ES-I3 (cell line): Measurements from ENCODE around the gene FAM229A.

Experiments
- H3K36me3 ChIP-seq: 2 replicates; pipeline ENCODE4 v1.6.1; 2013; ENCODE audit warnings: mild to moderate bottlenecking, low read length, control low read depth, moderate library complexity; ENCODE audit not compliant: insufficient read depth
- H3K4me1 ChIP-seq: 2 replicates; pipeline ENCODE4 v1.6.1; 2013; ENCODE audit warnings: mild to moderate bottlenecking, control low read depth, low read length; ENCODE audit not compliant: insufficient read depth
- H3K9ac ChIP-seq: 2 replicates; pipeline ENCODE4 v1.6.1; 2013; ENCODE audit warnings: low read depth, mild to moderate bottlenecking, low read length, moderate library complexity
- H3K9me3 ChIP-seq: 2 replicates; pipeline ENCODE4 v1.6.1; 2013; ENCODE audit warnings: mild to moderate bottlenecking, low read length, moderate library complexity; ENCODE audit not compliant: control insufficient read depth, insufficient read depth

The FAM229A gene

DNA sequence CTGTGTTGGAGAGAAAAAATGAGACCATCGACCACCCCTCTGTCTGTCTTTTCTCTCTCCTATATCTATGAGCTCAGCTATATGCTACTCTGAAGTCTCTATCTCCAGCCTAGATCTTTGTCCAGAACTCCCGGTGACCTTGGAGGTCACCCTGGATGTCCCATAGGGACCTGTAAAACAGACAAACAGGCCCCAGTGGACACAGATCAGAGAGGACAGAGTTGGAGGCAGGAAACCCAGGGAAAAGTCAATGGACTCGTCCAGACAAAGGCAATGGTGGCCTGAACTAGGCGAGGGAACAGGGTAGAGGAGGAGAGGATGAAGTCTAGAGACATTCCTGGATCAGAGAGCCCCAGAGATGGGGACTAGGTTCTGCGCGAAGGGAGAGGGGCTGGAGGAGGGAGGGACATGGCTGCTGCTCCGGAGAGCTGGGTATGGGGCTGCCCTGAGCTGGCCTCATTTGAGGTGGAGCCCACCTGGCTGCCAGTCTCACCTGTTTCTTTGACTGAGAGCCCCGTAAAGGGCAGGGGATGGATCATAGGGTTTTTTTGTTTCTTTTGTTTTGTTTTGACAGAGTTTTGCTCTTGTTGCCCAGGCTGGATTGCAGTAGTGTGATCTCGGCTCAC, 15.6 kb downstream of the FAM229A start:
- Histone ChIP-seq H3K4me1 (peaks cover 4% of the 10 kb centered on the region; the same call in 1 of the 2 replicates), H3K9me3 (no peaks in the 10 kb centered on the region; the same call in 1 of the 2 replicates), H3K36me3 (no peaks in the 10 kb centered on the region), H3K9ac (no peak overlapping the region)

DNA sequence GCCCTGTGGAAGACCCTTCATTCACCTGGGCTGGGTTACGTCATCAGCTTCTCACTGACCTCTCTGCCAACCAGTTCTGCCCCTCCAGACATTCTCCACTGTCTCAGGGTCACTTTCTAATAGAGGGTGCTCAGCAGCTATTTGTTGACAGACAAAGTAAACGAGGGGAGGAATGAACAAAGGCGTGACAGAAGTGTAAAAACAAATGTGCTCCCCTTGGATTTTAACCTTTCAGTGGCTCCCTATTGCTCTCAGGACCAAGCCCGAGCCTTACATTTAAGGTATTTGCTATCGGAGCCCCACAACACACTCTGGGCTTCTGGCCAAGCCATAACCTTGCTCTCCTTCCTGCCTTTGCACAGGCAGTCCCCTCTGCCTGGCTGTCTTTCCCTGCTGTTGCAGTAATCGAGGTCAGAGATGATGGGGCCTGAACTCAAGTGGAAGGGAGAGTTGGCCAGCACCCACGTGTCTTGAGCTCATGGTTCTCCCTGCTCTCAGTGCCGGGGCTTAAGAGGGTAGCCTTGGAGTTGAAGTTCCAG, 16.9 kb downstream of the FAM229A start:
- H3K9me3 ChIP-seq, result no peaks in the 10 kb centered on the region
- H3K4me1 ChIP-seq, result peaks cover 8% of the 10 kb centered on the region; the same call in 1 of the 2 replicates
- H3K36me3 ChIP-seq, result no peaks in the 10 kb centered on the region
- no peak overlapping the region for H3K9ac ChIP-seq

DNA sequence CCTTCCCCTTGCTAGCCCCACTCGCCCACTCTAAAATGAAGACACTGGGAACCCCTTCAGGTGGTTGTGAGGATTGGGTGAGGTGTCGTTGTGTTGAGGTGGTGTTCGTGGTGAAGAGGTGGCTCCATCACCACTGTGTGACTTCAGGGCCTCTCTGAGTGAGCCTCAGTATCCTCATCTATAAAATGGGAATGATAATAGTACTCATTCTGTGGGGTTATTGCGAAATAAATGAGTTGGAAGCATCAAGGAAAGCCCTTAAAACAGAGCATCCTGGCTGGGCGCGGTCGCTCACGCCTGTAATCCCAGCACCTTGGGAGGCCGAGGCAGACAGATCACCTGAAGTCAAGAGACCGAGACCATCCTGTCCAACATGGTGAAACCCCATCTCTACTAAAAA, 19.6 kb downstream of the FAM229A start:
- Histone ChIP-seq H3K9ac (no peak overlapping the region), H3K9me3 (no peaks in the 10 kb centered on the region), H3K36me3 (no peaks in the 10 kb centered on the region), H3K4me1 (peaks cover 17% of the 10 kb centered on the region; the same call in 1 of the 2 replicates)

DNA sequence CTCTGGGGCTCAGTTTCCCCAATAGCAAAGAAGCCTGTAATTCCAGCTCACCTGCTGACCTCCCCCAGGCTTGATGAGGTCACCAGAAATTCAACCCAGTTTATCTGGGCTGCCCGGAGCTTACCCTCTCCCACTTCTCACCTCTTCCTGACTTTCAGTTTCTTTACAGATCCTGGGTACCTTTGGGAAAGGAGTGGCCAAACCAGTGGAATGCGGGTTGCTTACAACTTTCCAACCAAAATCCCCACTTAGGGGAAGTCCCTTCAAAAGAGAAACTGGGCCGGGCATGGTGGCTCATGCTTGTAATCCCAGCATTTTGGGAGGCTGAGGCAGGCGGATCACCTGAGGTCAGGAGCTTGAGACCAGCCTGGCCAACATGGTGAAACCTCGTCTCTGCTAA, 20.3 kb downstream of the FAM229A start:
- Histone ChIP-seq H3K9me3 (no peaks in the 10 kb centered on the region), H3K9ac (no peak overlapping the region), H3K36me3 (no peaks in the 10 kb centered on the region), H3K4me1 (peaks cover 23% of the 10 kb centered on the region; the same call in 1 of the 2 replicates)

DNA sequence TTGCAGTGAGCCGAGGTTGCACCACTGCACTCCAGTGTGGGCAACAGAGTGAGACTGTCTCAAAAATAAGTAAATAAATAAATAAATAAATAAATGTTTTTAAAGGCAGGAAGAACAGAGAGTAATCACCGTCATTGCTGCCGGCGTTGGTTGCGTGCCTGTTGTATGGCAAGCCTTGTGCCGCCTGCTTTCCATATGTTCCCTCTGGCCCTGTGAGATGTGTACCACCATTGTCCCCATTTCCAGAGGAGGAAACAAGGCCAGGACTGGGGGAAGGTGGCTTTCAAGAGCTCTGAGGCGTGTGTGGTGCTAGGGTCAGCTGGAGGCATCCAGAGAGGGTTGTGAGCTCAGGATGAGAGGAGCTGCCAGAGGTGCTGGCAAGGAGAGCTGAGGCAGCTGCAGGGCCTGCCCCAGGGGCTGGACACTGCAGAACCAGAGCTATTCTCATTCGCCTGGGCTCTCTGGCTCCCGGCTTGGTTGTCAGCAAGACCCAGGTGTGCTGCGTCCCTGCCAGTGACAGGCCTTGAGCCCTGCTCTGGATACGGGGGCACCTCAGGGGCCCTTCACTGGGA, 21.0 kb downstream of the FAM229A start:
- Histone ChIP-seq H3K4me1 (peaks cover 27% of the 10 kb centered on the region; the same call in 1 of the 2 replicates), H3K9ac (no peak overlapping the region), H3K36me3 (no peaks in the 10 kb centered on the region), H3K9me3 (no peaks in the 10 kb centered on the region)

DNA sequence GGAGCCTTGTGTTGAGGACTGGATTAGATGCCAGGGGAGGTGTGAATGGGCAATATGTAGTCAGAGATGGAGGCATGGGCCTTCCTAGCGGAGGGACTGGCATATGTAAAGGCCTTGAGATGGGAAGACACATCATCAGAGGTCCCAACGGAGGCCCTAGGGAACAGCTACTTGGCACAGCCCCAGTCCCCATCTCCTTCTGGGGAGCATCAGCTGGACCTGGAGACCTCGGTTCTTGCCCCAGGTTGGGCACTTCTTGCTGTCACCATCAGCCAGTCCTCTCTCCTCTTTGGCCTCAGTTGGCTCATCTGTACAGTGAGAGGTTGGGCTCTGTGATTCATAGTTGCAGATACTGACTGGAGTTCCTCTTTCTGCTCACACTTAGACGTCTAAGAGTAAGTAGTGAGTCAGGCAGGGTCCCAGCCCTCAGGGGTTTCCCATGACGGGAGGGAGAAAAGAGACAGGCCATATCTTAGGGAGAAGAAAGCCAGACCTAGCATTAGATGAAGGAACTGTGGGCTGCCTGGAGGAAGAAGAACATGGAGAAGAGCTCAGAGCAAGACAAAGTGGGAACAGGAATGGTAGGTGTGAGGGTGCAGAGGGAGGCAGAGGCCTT, 22.8 kb downstream of the FAM229A start:
- Histone ChIP-seq H3K36me3 (no peaks in the 10 kb centered on the region), H3K9ac (no peak overlapping the region), H3K9me3 (no peaks in the 10 kb centered on the region), H3K4me1 (peaks cover 27% of the 10 kb centered on the region; the same call in 1 of the 2 replicates)

DNA sequence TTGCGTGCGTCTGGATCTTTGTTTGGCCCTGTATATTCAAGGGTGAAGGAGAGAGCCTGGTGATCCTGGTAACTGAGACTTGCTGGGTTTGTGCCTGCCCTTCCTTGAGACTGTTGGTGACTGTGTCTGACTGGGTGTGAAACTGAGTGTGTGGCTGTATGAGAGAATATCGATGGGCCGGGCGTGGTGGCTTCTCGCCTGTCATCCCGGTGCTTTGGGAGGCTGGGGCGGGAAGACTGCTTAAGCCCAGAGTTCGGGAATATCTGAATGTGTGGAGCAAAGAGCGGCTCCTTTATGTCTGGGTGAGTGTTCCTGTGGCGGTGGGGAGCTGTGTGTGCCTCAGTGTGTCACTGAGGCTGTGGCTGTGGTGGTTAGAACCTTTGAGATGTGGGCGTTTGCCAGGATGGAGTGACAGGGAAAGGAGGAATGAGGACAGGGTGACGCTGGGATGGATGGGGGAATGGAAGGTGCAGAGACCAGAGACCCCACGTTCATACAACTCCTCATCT, 23.6 kb downstream of the FAM229A start:
- Histone ChIP-seq H3K4me1 (peaks cover 27% of the 10 kb centered on the region; the same call in 1 of the 2 replicates), H3K36me3 (no peaks in the 10 kb centered on the region), H3K9me3 (no peaks in the 10 kb centered on the region), H3K9ac (no peak overlapping the region)

DNA sequence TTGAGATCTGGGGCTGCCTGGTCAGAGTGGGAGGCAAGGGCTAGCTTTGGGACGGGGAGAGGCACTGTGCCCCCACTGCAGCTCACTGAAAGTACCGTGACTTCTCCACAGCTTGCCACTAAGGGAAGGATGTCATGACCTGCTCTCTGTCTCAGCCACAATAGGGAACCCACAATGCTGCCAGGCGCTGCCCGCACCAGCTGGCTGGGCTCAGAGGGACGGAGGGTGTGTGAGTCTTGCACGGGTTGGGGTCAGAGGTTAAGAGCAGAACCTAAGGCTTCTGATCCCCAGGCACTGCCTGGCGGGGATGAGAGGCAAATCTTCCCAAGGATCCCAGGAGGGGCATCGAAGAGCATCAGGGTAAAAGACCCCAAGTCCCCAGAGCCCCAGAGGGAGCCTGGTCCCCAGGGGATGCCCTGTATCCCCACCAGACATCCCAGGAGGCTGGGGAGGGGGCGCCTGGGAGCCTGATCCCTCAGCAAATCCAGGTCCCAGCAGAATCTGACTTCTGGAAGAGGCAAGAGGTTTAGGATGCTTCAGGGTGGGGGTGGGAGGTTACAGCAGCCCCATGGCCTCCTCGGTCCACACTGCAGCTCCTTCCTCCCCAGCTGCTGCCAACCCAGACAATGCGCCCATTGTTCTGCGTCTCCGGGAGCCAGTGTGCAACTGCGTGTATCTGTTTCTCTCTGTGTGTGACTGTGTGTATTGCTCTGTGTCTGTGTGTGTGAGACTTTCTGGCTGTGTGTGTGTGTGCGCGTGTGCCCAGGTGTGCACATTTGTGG, 24.2 kb downstream of the FAM229A start:
- H3K9me3 ChIP-seq, result no peaks in the 10 kb centered on the region
- H3K4me1 ChIP-seq, result peaks cover 27% of the 10 kb centered on the region; the same call in 1 of the 2 replicates
- no peaks in the 10 kb centered on the region for H3K36me3 ChIP-seq
- no peak overlapping the region for H3K9ac ChIP-seq

DNA sequence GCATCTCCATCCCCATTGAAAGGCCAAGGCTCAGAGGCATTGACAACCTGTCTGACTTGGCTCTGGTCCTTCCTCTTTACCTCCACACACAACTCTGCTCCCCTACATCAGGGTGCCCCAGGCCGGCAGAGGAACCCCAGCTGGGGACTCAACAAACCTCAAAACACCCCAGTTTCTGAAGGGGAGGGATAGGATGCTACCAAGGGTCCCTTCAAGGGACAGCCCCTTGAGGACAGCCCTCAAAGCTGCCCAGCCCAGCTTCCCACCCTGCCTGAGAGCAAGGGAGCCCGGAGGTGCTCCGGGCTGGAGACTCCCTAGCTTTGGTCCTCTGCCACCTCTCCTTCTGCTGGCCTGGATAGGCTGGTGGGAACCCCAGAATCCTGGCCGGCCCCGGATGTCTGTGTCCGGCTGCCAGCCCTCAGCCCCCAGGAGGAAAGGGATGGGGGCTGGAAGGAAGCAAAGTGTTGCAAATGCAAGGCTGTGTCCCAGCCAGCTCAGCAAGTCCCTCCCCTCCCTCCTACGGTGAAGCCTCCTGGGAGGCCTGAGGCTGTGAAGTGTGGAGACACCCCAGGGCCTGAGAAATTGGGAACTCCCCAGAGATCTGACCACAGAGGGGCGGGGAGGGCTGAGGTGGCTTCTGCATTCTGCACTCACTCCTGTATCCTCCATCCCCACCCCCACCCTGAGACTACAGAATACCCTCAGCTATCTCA, 25.2 kb downstream of the FAM229A start:
- Histone ChIP-seq H3K9ac (peak overlapping the region; percentile 56; the same call in 1 of the 2 replicates), H3K36me3 (no peaks in the 10 kb centered on the region), H3K9me3 (no peaks in the 10 kb centered on the region), H3K4me1 (peaks cover 30% of the 10 kb centered on the region; the same call in 1 of the 2 replicates)

DNA sequence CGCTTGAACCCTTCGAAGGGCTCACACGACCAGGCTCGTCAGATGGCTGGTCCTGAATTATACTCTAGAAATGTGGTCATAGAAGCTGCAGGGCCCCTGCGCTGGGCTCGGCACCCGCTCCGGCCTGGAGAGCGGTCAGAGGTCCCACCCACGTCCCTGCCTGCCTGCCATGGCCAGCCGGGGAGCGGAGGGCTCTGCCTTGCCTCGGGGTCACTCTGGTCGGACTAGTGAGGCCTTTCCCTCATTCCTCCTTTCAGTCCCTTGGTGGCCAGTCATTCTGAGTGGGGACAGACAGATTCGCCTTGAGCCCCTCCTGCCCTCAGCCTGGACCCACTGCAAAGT, 25.7 kb downstream of the FAM229A start:
- Histone ChIP-seq H3K36me3 (no peaks in the 10 kb centered on the region), H3K9me3 (no peaks in the 10 kb centered on the region), H3K9ac (peak overlapping the region; percentile 56; the same call in 1 of the 2 replicates), H3K4me1 (peaks cover 25% of the 10 kb centered on the region; the same call in 1 of the 2 replicates)

DNA sequence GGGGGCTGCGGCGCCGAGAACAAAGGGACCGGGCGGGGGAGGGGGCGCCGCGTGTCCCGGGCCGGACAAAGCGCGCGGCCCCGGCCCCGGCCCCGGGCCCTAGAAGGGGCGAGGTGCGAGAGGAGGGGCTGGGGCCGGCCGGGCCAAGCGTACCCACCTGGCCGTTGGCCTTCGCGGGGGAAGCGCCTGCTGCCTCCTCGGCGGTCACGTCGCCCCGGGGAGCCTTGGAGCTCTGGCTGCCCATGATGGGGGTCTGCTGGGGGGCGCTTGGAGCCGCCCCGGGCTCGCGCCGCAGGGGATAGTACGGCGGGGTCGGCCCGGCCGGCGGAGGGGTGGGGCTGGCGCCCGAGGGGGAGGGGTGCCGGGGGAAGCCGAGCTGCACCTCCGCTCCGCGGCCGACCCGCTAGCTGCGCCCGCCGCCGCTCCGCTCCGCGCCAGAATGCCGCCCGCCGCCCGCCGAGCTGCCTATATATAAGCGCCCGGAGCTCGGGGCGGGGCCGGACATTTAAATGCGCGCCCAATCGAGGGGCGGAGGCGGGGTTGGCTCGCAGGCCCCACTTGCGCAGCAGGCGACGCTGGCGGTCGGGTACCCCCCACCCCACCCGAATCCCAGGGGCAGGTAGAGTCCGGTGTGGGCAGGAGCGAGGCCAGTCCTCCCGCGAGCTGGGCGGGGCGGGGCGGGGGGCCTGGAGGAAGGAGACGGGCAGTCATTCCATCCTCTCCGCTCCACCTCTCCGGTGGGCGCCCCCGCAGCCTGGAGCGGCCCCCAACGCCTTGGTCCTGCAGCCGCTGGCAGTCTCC, 26.3 kb downstream of the FAM229A start, which contains the start of gene MARCKSL1:
Gene MARCKSL1 (minus strand): TSS at position 444 of the 801 bp plus-strand sequence. CDS start 200 bp downstream, at position 244.
- Histone ChIP-seq H3K4me1 (peaks cover 22% of the 10 kb centered on the region; the same call in 1 of the 2 replicates), H3K36me3 (peaks cover 3% of the 10 kb centered on the region; the same call in 1 of the 2 replicates), H3K9me3 (no peaks in the 10 kb centered on the region), H3K9ac (peak within 1 kb of the TSS; percentile 87)

DNA sequence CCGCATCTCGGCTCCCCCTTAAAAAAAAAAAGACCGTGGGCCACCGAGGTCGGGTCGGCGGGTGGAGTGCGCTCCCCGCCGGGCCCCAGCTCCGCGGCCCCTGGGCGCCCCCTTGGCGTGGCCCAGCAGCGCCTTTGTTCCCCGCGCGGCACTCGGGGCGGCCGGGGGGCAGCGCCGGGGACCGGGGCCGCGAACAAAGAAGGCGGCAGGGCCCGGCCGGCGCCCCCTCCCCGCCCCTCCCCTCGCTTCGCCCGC, 26.8 kb downstream of the FAM229A start:
- H3K36me3 ChIP-seq, result peaks cover 8% of the 10 kb centered on the region; the same call in 1 of the 2 replicates
- no peaks in the 10 kb centered on the region for H3K9me3 ChIP-seq
- peak overlapping the region; percentile 87 for H3K9ac ChIP-seq
- peaks cover 22% of the 10 kb centered on the region; the same call in 1 of the 2 replicates for H3K4me1 ChIP-seq
